ENCODE data around the gene DSTN.

Gene DSTN

GRCh38 chr20:17634661-17635331, 64.9 kb downstream of the DSTN start:
- in situ Hi-C loops (cut with MboI; ENCODE audit: low sequenced_read_pairs): no loop called here

GRCh38 chr20:17635332-17636244, 65.7 kb downstream of the DSTN start:
- in situ Hi-C loops (cut with MboI; ENCODE audit: low sequenced_read_pairs): no loop called here

- in situ Hi-C loops (cut with MboI; ENCODE audit: low sequenced_read_pairs): no loop called here
These were observed 66.9 kb downstream of the DSTN start for GRCh38 chr20:17636523-17637412.

- in situ Hi-C loops (cut with MboI; ENCODE audit: low sequenced_read_pairs): no loop called here
These were observed 67.5 kb downstream of the DSTN start for GRCh38 chr20:17637413-17637780.

- in situ Hi-C loops (cut with MboI; ENCODE audit: low sequenced_read_pairs): no loop called here
These were observed 68.2 kb downstream of the DSTN start for GRCh38 chr20:17637985-17638640.

- in situ Hi-C loops (cut with MboI; ENCODE audit: low sequenced_read_pairs): no loop called here
These were observed 69.0 kb downstream of the DSTN start for GRCh38 chr20:17638835-17639407.

- in situ Hi-C loops (cut with MboI; ENCODE audit: low sequenced_read_pairs): no loop called here
These were observed 70.4 kb downstream of the DSTN start for GRCh38 chr20:17640146-17640874.

- in situ Hi-C loops (cut with MboI; ENCODE audit: low sequenced_read_pairs): no loop called here
These were observed 71.1 kb downstream of the DSTN start for GRCh38 chr20:17640875-17641378.

GRCh38 chr20:17641520-17641964, 71.7 kb downstream of the DSTN start:
- in situ Hi-C loops (cut with MboI; ENCODE audit: low sequenced_read_pairs): no loop called here

- in situ Hi-C loops (cut with MboI; ENCODE audit: low sequenced_read_pairs): no loop called here
These were observed 72.1 kb downstream of the DSTN start for GRCh38 chr20:17641993-17642392.

GRCh38 chr20:17642404-17643269, 72.8 kb downstream of the DSTN start:
- in situ Hi-C loops (cut with MboI; ENCODE audit: low sequenced_read_pairs): no loop called here

GRCh38 chr20:17643531-17644188, 73.8 kb downstream of the DSTN start:
- in situ Hi-C loops (cut with MboI; ENCODE audit: low sequenced_read_pairs): no loop called here

- in situ Hi-C loops (cut with MboI; ENCODE audit: low sequenced_read_pairs): no loop called here
These were observed 74.6 kb downstream of the DSTN start for GRCh38 chr20:17644451-17644850.

GRCh38 chr20:17645010-17645409, 75.1 kb downstream of the DSTN start:
- in situ Hi-C loops (cut with MboI; ENCODE audit: low sequenced_read_pairs): no loop called here

GRCh38 chr20:17645546-17646208, 75.8 kb downstream of the DSTN start:
- in situ Hi-C loops (cut with MboI; ENCODE audit: low sequenced_read_pairs): no loop called here

GRCh38 chr20:17646209-17646960, 76.5 kb downstream of the DSTN start:
- in situ Hi-C loops (cut with MboI; ENCODE audit: low sequenced_read_pairs): no loop called here

GRCh38 chr20:17646961-17647301, 77.1 kb downstream of the DSTN start:
- in situ Hi-C loops (cut with MboI; ENCODE audit: low sequenced_read_pairs): no loop called here

Measured in HL-60/S4 treated with phorbol 12-myristate 13-acetate at 8.2 ng/mL for 4 days and 3 days (cell line).